ENCODE data around the gene MTPN.

MTPN gene

GRCh38 chr7:136015638-136016037 is 38.5 kb upstream of the MTPN start:
- no peak for DNase-seq (ENCODE audit: extremely low spot score)
- ChIA-PET CTCF (interaction anchor here (1.2 to 1.6 kb wide), 4 partner anchors 8 to 343 kb away, joined by 3 to 4 read pairs (median 3); no protein-coding TSS in a partner anchor), POLR2A (no interaction called here)
- no peak for TF ChIP-seq CTCF (IDR thresholded peaks at IDR 0.05; ENCODE audit: control extremely low read depth, extremely low read depth, low read depth, missing control alignments)

GRCh38 chr7:136014659-136015058 is 37.5 kb upstream of the MTPN start:
- no peak for DNase-seq (ENCODE audit: extremely low spot score)
- ChIA-PET CTCF (interaction anchor here (1.3 to 8.6 kb wide), 2 partner anchors 9 to 213 kb away, joined by 4 to 113 read pairs; no protein-coding TSS in a partner anchor), POLR2A (no interaction called here)
- TF ChIP-seq CTCF (IDR thresholded peaks at IDR 0.05; ENCODE audit: control extremely low read depth, extremely low read depth, low read depth, missing control alignments) = no peak

DNA sequence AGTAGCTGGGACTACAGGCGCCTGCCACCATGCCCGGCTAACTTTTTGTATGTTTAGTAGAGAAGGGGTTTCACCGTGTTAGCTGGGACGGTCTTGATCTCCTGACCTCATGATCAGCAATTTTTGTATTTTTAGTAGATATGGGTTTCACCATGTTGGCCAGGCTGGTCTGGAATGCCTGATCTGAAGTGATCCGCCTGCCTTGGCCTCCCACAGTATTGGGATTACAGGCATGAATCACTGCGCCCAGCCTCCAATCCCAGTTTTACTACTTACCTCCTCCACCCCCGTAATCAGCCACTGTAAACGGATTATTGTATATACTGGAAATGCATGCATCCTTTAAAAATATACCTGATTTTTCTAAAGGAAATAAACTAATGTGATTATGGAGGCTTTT is 35.1 kb upstream of the MTPN start:
- TF ChIP-seq CTCF (IDR thresholded peaks at IDR 0.05; ENCODE audit: control extremely low read depth, extremely low read depth, low read depth, missing control alignments) = no peak
- CTCF ChIA-PET = interaction anchor here (4.3 to 8.6 kb wide), 2 partner anchors 12 to 211 kb away, joined by 23 to 113 read pairs; no protein-coding TSS in a partner anchor
- POLR2A ChIA-PET = no interaction called here
- no peak for DNase-seq (ENCODE audit: extremely low spot score)

GRCh38 chr7:136009488-136010079 is 32.4 kb upstream of the MTPN start:
- TF ChIP-seq CTCF (IDR thresholded peaks at IDR 0.05; ENCODE audit: control extremely low read depth, extremely low read depth, low read depth, missing control alignments) = peak; percentile 60
- CTCF ChIA-PET = interaction anchor here (1.0 to 8.6 kb wide), 14 partner anchors 9 to 729 kb away, joined by 3 to 113 read pairs (median 4); no protein-coding TSS in a partner anchor
- peak; percentile 22 for DNase-seq (ENCODE audit: extremely low spot score)
- POLR2A ChIA-PET = no interaction called here

DNA sequence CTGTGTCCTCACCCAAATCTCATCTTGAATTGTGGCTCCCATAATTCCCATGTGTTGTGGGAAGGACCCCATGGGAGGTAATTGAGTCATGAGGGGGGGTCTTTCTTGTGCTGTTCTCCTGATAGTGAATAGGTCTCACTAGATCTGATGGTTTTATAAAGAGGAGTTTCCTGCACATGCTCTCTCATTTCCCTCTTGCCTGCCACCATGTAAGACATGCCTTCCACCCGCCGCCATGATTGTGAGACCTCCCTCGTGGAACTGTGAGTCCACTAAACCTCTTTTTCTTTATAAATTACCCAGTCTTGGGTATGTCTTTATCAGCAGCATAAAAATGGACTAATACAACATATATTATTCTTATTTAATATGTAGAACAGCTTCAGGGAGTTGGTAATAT is 29.0 kb upstream of the MTPN start:
- POLR2A ChIA-PET = no interaction called here
- no peak for TF ChIP-seq CTCF (IDR thresholded peaks at IDR 0.05; ENCODE audit: control extremely low read depth, extremely low read depth, low read depth, missing control alignments)
- CTCF ChIA-PET = interaction anchor here (8.6 kb wide), 1 partner anchor 205 kb away, joined by 113 read pairs; no protein-coding TSS in a partner anchor
- no peak for DNase-seq (ENCODE audit: extremely low spot score)

GRCh38 chr7:136004083-136004482 is 26.9 kb upstream of the MTPN start:
- TF ChIP-seq CTCF (IDR thresholded peaks at IDR 0.05; ENCODE audit: control extremely low read depth, extremely low read depth, low read depth, missing control alignments) = no peak
- DNase-seq (ENCODE audit: extremely low spot score) = no peak
- ChIA-PET CTCF (interaction anchor here (2.6 kb wide), 1 partner anchor 203 kb away, joined by 10 read pairs; no protein-coding TSS in a partner anchor), POLR2A (no interaction called here)
